Stimulated activated CD4-positive, alpha-beta T cell treated with anti-CD3 and anti-CD28 coated beads, Interleukin-12 subunit alpha, Interleukin-12 subunit beta, amount 100 ng/mL, for 48 hours (primary cell): ENCODE measurements around the gene SLIT3.
"Not testable (repeated sequence)": the region's sequence is repeated elsewhere in the genome, so short reads cannot be mapped to it uniquely, and the experiment has no call there.

Experiments used
- DNase-seq, 3 donors: peaks; one replicate each; pipeline ENCODE4 v3.0.0-alpha.2; 2020; ENCODE audit warnings: low read depth in 2 of 3, low spot score in 1 of 3

SLIT3 gene

DNA sequence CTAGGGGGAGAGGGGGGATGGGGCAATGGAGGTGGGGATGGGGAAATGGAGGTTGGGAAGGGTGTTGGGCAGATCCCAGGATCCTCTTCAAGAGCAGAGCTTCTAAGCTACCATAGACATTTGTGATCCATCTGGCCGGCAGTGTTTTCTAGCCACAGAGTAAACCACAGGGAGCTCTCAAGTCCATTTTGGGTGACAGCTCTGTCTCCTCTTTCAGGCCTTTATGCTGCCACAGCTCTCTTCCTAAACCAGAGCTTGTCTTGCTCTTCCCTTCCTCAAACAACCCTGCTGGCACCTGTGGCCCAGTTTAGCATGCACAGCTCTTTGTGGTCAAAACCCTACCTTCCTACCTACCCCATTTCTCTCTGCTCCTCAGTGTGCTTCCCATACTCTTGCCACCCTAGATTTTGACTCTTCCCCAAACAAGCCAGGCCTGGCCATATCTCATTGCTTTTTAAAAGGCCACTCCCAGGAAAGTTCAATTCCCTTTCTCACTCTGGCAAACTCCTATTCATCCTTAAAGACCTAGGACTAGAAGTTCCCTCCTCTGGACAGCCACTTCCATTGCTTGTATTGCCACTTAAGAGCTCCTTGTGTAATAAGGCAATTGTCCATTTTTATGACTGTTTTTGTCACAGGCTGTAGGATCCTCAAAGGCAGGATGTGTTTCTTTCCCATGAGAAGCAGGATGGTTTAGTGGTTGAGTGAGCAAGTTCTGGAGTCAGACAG, 637.5 kb downstream of the SLIT3 start:
- no peak for DNase-seq

DNA sequence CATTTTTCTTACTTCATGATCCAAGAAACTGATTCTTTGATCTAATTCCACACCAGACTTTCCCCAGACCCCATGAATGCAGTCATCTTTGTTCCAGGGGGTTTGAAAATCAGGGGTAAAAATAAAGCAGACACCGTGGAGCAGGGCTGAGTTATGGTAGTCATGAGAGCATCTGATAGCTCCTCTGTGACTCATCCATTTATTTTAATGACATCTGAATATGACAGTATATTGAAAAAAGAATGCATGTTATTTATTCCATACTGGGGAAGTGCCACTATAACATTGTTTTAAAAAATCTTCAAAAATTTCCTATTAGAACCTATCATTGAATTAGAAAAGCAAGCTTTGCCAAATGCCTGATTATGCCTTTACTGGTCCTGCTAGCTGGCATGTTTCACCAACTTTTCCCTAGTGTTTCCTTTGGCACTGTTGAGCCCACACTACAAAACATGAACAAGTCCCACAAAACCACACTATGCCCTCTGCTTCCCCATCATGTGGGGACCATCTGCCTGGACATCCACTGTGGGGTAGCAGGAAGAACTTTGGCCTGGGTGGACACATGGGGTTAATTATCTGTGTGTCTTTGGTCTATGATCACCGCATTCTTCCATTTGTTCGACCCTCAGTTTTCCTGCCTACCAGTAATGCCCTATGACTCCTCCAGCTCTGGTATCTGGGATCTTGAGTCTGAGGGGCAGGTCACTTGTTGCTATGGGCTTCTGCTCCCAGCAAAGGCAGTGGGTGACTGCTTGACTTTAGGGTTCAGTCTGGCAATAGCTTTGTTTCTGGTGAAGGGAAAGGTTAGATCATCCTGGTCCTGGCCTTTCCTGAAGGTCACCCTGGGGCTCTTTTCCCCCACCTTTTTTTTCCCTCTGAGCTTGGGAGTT, 639.1 kb downstream of the SLIT3 start:
- DNase-seq, result no peak

DNA sequence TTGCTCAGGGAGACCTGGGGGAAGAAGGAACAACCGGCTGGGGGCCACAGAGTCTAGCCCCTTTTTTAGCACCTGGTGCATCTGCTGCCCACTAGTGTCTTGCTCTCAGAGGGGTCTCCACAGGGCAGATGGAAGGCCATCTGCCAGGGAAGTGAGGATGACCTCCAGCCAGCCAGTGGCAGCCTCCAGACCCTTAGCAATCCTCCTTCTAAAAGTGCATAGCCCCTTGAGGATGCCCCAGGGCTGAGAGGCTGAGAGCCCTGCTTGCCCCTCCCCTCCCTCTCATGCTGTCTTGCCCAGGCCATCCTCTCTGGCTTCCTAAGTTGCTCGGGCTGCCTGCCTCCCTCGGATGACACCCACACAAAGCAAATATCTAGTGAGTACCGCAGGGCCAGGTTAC, 640.2 kb downstream of the SLIT3 start:
- no peak for DNase-seq

DNA sequence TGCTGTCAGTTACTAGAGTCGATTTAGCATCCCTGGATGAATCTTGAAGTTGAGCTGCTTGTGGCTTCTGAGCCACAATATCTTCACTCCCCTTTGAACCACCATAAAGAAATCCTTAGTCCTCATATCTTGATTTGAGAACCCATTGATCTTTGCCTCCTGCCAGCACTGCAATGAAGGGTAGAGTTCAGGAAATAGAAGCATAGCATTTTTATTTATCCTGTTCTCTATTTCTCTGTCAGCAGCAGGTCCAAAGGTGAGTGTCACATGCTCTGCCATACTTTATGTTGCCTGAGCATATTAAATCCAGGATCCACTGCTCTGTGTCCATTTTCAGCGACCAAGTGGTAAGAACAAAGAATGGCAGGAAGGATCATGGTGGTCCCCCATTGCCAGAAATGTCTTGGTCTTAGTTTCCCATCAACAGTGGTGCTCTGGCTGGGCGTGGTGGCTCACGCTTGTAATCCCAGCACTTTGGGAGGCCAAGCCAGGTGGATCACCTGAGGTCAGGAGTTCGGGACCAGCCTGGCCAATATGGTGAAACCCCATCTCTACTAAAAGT, 641.6 kb downstream of the SLIT3 start:
- no peak for DNase-seq

DNA sequence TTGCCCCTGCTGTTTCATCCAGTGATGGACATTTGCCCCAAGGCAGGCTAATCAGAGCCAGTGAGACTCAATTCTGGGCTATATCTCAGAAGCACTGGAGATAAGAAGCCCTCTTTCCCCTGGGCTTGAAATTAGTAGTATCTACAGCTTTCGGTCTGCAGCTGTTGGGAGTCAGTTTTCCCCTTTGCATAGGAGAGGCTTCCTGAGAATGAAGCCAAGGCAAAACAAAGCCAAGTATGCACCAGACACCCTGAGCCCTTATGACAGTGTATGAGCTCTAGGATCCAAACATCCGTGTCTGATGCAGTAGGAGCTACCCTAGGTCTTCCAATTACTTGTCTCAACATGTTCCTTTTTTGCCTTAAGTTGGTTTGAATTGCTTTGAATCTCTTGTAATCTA, 642.5 kb downstream of the SLIT3 start:
- DNase-seq, result no peak

DNA sequence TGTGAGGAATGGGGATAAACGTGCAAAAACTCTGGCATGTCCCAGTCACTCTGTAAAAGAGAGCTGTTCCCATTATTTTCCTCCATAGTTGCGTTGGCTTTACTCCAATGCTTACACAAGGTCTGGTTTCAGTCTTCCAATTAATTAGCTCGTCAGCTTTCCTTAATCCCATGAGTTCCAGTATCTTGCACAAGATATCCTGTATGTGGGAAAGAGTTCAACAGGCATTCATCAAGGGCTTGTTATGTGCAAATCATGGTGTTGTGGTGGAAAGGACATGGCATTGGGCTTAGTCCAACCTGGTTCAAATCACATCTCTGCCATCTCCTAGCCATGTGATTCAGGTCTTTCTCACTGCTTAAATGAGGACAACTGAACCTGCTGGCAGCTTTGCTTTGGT, 644.3 kb downstream of the SLIT3 start:
- no peak for DNase-seq

DNA sequence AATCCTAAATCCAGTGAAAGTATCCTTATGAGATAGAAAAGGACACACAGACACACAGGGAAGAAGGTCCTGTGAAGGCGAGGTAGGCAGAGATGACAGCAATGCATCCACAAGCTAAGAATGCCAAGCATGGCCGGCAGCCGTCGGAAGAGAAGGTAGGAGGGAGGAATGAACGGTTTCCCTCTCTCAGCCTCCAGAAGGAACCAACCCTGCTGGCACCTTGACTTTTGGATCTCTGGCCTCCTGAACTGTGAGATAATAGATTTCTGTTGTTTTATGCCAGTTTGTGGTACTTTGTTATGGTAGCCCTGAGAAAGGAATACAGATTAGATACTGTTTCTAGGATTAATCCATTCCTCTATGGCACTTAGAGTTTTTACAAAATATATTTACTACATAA, 645.6 kb downstream of the SLIT3 start:
- DNase-seq, result no peak

DNA sequence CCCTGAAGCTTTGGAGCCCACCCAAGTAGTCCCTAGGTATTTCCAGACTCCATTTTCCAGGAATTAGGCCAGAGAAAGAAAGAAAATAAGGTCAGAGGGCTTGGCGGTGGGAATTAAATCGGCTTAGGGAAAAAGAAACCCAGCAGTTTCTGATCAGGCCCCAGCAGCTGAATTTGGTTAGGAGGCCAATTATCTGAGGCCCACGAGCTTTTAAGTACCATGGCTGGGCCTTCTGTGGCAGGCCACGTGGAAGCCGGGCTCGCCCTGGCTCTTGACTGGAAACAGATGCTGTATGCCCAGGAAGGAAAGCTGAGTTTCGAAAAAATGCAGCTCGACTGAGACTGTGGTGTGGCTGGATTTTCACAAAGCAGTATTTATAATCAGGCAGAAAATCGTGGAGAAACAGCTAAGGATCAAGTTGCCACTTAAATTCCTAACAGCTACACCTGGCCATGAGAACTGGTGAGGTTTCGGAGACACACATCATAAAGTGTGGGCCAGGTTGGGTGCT, 646.7 kb downstream of the SLIT3 start:
- DNase-seq, result no peak

DNA sequence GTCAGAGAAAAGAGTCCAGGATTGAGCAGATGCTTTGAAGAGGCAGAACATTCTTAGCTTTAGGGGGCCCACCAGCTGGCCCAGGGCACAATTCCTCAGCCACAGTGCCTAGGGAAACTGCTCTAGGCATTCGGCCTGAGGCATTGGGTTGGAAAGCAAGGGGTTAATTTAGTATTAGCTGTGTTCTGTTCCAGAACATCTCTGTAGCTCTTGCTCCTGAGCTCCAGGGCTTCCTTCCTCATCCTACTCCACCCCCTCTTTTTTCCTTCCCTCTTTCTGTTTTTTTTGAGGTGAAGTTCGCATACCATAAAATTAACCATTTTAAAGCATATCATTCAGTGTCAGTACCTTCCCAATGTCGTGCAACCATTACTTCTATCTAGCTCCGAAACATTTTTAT, 647.3 kb downstream of the SLIT3 start:
- no peak for DNase-seq

DNA sequence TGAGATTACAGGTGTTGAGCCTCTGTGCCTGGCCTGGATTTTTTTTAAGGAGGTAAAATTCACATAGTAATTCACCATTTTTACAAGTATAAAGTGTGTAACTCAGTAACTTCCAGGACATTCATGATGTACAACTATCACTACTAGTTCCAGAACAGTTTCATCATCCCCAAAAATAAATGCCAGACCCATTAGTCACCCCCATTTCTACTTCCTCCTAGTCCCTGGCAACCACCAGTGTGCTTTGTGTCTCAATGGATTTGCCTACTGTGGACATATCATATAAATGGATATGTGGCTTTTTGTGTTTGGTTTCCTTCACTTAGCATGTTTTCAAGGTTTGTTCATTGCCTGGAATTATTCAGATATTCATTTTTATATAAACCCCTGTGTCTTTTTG, 649.3 kb downstream of the SLIT3 start:
- DNase-seq, result no peak

DNA sequence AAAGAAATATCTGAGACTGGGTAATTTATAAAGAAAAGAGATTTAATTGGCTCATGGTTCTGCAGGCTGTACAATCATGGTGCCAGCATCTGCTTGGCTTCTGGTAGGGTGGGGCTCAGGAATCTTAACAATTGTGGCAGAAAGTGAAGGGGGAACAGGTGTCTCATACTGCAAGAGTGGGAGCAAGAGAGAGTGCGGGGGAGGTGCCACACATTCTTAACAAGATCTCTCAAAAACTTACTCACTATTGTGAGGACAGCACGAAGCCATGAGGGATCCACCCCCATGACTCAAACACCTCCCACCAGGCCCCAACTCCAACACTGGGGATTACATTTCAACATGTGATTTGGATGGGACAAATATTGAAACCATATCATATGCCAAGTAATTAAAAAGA, 651.6 kb downstream of the SLIT3 start:
- DNase-seq, result no peak

DNA sequence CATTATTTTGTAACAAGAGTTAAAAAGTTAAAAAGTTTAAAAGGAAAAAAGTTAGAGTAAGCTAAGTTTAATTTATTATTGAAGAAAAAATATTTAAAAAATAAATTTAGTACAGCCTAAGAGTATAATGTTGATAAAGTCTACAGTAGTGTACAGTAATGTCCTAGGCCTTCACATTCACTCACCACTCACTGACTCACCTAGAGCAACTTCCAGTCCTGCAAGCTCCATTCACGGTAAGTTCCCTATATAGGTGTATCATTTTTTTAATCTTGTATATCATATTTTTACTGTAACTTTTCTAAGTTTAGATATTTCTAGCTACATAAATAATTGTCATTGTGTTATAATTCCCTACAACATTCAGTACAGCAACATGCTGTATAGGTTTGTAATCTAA, 652.4 kb downstream of the SLIT3 start:
- no peak for DNase-seq

DNA sequence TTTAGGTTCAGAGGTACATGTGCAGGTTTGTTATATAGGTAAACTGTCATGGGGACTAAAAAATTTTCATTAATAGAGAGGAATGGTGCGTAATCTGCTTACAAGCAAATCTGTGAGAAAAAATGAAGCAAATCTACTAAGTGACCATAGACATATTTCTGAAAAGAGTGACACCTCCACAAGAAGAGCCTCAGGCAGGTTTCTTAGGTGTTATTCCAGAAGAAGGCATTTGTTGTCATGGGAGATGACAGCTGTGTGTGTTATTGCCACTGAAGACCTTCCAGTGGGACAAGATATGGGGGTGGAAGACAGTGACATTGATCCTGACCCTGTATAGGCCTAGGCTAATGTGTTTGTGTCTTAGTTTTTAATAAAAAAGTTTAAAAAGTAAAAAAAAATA, 652.9 kb downstream of the SLIT3 start:
- no peak for DNase-seq

DNA sequence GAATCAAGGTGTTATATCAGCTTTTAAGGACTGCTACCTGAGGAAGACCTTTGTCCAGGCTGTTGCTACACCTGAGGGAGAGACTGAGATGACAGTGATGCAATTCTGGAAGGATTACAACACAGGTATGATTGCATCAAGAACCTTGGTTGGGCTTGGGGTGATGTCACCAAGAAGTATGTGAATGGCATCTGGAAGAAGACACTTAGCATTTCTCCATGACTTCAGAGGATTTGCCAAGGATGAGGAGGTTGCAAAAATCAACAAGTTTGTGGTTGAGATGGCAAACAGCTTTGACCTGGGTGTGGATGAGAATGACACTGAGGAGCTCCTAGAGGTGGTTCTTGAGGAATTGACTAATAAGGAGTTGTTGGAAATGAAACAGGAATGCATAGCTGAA, 653.9 kb downstream of the SLIT3 start:
- DNase-seq, result no peak

DNA sequence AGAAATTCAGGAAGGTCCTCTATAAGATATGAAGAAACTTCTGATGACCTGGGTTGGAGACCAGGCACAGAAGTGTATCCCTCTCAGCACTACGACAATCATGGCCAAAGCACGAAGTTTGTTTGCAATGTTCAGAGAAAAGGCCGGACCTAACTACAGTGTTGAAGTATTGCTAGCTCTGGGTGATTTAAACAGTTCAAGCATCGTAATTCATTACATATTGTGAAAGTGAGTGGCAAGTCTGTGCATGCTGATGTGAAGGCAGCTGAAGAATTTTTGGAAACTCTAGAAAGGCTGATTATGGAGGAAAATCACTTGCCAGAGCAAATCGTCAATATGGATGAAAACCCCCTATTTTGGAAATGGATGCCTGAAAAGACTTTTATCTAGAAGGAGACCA, 654.6 kb downstream of the SLIT3 start:
- no peak for DNase-seq

DNA sequence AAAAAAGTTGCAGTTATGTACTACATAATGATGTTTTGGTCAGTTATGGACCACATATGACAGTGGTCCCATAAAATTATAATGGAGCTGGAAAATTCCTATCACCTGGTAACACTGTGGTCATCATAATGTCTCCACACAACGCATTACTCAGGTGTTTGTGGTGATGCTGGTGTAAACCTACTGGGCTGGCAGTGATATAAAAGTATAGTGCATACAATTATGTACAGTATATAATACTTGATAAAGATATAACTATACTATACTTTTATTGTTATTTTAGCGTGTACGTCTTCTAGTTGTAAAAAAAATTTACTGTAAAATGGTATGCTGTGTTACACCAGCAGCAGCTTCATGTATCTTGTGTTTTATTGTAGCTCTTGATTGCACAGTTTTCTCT, 655.7 kb downstream of the SLIT3 start:
- DNase-seq, result no peak

DNA sequence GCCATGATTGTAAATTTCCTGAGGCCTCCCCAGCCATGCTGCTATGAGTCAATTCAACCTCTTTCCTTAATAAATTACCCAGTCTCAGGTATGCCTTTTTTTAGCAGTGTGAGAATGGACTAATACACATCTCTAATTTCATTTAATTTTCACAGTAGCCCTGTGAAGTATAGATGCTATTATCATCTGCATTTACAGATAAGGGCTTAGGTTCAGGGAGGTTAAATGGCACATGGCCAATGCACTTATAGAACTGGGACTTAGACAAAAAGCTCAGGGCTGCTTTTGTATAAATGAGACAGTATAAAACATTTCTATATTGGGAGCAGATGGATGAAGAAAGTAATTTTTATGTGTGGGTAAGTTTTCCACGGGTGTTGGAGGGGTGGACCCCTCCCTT, 658.9 kb downstream of the SLIT3 start:
- no peak for DNase-seq

DNA sequence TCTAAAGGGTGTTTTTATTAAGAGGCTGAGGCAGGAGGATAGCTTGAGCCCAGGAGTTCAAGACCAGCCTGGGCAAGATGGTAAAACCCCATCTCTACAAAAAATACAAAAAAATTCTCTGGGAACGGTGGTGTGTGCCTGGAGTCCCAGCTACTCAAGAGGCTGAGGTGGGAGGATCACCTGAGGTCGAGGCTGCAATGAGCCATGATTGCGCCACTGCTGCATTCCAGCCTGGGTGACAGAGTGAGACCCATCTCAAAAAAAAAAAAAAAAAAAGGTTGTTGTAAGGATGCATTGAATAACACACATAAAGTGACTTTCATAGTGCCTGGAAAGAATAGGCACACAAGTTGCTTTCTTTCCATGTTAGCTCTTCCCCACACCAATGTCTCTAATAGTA, 662.1 kb downstream of the SLIT3 start:
- DNase-seq, result not testable (repeated sequence)

DNA sequence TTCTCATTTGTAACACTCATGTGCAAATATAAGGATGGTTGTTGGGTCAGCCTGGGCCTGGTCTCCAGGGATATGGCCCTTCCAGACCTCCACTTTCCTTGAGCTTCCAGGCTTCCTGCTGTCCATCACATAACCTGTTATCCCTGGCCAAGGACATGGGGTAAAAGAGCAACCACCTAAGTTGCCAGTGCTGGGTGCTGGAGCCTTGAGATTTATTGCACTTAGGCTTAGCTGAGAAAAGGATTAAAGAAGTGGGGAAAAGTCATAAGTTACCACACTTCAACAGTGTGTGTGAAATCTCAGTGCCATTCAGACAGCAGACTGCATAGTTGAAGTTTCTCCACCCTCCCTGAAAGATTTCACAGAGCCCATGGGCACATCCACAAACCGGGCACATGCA, 663.1 kb downstream of the SLIT3 start:
- DNase-seq, result no peak

DNA sequence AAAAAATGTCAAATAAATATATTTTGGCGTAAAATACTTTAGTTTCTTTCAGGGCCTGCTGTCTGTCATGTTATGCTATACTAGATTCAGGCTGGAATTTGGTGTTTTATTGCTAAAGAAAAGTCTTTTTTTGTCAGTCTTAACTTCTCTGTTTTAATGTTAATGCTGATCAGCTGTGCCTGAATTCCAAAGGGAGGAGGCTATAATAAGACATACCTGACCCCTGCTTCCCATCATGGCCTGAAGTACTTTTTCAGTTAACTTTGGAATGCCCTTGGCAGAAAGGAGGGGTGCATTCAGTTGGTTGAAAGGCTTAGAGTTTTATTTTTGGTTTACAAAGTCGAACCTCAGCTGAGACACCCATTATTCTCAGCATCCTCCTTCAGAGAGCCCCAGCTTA, 663.7 kb downstream of the SLIT3 start:
- no peak for DNase-seq

DNA sequence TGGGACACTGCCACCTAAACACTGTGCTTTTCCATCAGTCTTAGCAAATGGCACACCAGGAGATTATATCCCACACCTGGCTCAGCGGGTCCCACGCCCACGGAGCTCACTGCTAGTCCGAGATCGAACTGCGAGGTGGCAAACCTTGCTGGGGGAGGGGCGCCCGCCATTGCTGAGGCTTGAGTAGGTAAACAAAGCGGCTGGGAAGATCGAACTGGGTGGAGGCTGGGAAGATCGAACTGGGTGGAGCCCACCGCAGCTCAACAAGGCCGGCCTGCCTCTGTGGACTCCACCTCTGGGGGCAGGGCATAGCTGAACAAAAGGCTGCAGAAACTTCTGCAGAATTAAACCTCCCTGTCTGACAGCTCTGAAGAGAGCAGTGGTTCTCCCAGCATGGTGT, 670.0 kb downstream of the SLIT3 start:
- not testable (repeated sequence) for DNase-seq

DNA sequence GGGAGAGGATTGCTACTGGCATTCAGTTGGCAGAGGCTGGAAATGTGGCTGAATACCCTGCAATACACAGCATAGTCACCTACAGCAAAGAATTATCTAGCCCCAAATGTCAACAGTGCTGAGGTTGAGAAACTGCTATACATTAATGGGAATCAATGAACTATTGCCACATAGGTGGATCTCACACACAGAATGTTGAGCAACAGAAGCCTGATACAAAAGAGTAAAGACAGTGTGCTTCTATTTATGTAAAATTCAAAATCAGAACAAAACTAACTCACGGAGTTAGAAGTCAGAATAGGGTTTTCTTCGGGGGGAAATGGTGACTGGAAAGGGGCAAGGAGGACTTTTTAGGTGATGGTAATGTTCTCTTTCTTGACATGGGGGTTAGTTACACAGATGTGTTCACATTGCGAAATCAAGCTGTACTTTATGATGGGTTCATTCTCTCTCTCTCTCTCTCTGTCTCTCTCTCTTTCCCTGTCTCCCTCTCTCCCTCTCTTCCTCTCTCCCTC, 676.0 kb downstream of the SLIT3 start:
- DNase-seq, result no peak
